ENCODE measurements around the gene DENND5B.

DNA sequence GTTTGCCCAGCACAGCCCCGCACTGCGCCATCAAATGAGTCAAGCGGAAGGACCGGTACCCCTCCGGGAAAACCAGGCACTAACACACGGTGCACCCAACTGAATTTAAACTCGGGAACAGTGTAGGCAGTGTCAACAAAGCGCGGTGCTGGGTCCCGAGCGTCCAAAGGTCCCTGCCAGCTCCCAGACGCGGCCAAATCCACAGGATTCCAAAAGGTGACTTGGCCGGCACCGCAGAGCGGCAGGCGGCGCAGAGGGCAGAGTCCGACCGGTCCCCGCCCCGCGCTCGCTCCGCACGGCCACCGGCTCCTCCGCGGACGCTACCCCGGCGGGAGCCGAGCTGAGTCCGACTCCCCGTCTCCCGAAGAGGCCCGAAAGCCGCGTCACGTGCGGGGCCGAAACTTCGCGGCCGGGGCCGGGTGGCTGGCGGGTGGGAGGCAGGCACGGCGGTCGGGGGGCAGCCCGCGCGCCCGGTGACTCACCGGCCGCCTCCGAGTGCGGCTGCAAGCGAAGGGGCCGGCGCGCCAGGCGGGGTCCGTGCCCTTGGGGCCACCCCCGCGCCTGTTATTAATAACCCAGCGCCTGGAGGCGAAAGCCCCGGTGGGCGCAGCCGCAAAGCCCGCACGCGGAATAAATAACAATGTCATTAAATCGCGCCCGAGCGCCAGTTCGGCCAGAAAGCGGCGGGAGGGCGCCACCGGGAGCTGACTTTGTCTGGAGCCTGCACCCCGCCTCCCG is 863 bp downstream of the DENND5B start:
- no peak for TF ChIP-seq TAF1 (IDR thresholded peaks at IDR 0.05; ENCODE audit: borderline replicate concordance, insufficient read depth, low read length)
- no peak for TF ChIP-seq POLR2AphosphoS5 (IDR thresholded peaks at IDR 0.05; ENCODE audit: low read depth, low read length)
- TF ChIP-seq, protein P1, sequence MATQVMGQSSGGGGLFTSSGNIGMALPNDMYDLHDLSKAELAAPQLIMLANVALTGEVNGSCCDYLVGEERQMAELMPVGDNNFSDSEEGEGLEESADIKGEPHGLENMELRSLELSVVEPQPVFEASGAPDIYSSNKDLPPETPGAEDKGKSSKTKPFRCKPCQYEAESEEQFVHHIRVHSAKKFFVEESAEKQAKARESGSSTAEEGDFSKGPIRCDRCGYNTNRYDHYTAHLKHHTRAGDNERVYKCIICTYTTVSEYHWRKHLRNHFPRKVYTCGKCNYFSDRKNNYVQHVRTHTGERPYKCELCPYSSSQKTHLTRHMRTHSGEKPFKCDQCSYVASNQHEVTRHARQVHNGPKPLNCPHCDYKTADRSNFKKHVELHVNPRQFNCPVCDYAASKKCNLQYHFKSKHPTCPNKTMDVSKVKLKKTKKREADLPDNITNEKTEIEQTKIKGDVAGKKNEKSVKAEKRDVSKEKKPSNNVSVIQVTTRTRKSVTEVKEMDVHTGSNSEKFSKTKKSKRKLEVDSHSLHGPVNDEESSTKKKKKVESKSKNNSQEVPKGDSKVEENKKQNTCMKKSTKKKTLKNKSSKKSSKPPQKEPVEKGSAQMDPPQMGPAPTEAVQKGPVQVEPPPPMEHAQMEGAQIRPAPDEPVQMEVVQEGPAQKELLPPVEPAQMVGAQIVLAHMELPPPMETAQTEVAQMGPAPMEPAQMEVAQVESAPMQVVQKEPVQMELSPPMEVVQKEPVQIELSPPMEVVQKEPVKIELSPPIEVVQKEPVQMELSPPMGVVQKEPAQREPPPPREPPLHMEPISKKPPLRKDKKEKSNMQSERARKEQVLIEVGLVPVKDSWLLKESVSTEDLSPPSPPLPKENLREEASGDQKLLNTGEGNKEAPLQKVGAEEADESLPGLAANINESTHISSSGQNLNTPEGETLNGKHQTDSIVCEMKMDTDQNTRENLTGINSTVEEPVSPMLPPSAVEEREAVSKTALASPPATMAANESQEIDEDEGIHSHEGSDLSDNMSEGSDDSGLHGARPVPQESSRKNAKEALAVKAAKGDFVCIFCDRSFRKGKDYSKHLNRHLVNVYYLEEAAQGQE (IDR thresholded peaks at IDR 0.05; ENCODE audit: insufficient read depth in 1 of 2, low read depth in 2 of 2, low read length in 2 of 2): no peak

Data from PFSK-1 (cell line).